Measurements from ENCODE around the gene MYL12B.
"Not testable (repeated sequence)": the region's sequence is repeated elsewhere in the genome, so short reads cannot be mapped to it uniquely, and the experiment has no call there.

Gene MYL12B

GRCh38 chr18:3217948-3218647 is 43.8 kb upstream of the MYL12B start:
- no peak for DNase-seq (ENCODE audit: low spot score)
- TF ChIP-seq, protein P1, sequence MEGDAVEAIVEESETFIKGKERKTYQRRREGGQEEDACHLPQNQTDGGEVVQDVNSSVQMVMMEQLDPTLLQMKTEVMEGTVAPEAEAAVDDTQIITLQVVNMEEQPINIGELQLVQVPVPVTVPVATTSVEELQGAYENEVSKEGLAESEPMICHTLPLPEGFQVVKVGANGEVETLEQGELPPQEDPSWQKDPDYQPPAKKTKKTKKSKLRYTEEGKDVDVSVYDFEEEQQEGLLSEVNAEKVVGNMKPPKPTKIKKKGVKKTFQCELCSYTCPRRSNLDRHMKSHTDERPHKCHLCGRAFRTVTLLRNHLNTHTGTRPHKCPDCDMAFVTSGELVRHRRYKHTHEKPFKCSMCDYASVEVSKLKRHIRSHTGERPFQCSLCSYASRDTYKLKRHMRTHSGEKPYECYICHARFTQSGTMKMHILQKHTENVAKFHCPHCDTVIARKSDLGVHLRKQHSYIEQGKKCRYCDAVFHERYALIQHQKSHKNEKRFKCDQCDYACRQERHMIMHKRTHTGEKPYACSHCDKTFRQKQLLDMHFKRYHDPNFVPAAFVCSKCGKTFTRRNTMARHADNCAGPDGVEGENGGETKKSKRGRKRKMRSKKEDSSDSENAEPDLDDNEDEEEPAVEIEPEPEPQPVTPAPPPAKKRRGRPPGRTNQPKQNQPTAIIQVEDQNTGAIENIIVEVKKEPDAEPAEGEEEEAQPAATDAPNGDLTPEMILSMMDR (IDR thresholded peaks at IDR 0.05; ENCODE audit: extremely low read depth, insufficient read depth, missing control alignments): no peak
- in situ Hi-C loops (cut with MboI; ENCODE audit: low pct_unique_long_range_greater_than_20kb, low sequenced_read_pairs, unreplicated experiment): no loop called here

DNA sequence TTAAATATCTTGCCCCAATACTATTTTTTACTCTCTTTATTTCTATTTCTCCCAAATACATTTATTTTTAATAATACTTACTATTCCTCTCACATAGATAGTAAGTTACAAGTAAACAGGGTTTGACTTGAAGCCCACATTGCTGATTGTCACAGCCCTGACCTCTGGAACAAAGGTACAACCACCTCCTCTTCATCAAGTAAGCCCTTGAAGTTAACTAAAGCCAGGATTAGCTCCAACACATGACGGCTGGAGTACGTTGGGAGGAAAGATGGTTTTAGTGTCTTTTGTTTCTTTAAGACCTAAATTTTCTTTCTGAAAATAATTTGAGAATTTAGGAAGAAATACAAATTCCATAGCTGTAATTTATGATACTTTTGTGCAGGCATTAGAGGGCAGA is 43.1 kb upstream of the MYL12B start:
- in situ Hi-C loops (cut with MboI; ENCODE audit: low pct_unique_long_range_greater_than_20kb, low sequenced_read_pairs, unreplicated experiment): no loop called here
- DNase-seq (ENCODE audit: low spot score): no peak
- TF ChIP-seq, protein P1 (IDR thresholded peaks at IDR 0.05; ENCODE audit: extremely low read depth, insufficient read depth, missing control alignments): no peak

- in situ Hi-C loops (cut with MboI; ENCODE audit: low pct_unique_long_range_greater_than_20kb, low sequenced_read_pairs, unreplicated experiment): no loop called here
- DNase-seq (ENCODE audit: low spot score): no peak
- TF ChIP-seq, protein P1 (IDR thresholded peaks at IDR 0.05; ENCODE audit: extremely low read depth, insufficient read depth, missing control alignments): no peak
Observed at GRCh38 chr18:3219241-3219630, 42.7 kb upstream of the MYL12B start.

- in situ Hi-C loops (cut with MboI; ENCODE audit: low pct_unique_long_range_greater_than_20kb, low sequenced_read_pairs, unreplicated experiment): no loop called here
- DNase-seq (ENCODE audit: low spot score): no peak
- TF ChIP-seq, protein P1 (IDR thresholded peaks at IDR 0.05; ENCODE audit: extremely low read depth, insufficient read depth, missing control alignments): no peak
Observed at GRCh38 chr18:3219631-3220335, 42.1 kb upstream of the MYL12B start, which contains the start of gene MYOM1. MYOM1 (minus strand) TSS chr18:3219968; CDS start chr18:3215223, 4,745 bp downstream.

DNA sequence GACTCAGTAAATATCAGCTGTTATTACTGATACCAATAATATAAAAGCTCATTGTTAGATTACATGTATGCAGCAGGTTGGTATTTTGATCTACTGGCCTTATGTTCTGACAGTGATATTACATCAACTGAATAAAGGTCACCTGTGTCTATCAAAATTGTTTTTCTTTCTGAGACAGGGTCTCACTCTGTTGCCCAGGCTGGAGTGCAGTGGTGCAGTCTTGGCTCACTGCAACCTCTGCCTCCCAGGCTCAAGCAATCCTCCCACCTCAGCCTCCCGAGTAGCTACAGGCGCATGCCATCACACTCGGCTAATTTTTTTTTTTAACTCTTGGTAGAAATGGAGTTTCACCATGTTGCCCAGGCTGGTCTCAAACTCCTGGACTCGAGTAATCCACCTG is 41.1 kb upstream of the MYL12B start:
- DNase-seq (ENCODE audit: low spot score); in situ Hi-C loops (cut with MboI; ENCODE audit: low pct_unique_long_range_greater_than_20kb, low sequenced_read_pairs, unreplicated experiment): not testable (repeated sequence)

GRCh38 chr18:3221496-3221895 is 40.4 kb upstream of the MYL12B start:
- no peak for DNase-seq (ENCODE audit: low spot score)
- TF ChIP-seq, protein P1 (IDR thresholded peaks at IDR 0.05; ENCODE audit: extremely low read depth, insufficient read depth, missing control alignments): no peak
- in situ Hi-C loops (cut with MboI; ENCODE audit: low pct_unique_long_range_greater_than_20kb, low sequenced_read_pairs, unreplicated experiment): no loop called here

DNA sequence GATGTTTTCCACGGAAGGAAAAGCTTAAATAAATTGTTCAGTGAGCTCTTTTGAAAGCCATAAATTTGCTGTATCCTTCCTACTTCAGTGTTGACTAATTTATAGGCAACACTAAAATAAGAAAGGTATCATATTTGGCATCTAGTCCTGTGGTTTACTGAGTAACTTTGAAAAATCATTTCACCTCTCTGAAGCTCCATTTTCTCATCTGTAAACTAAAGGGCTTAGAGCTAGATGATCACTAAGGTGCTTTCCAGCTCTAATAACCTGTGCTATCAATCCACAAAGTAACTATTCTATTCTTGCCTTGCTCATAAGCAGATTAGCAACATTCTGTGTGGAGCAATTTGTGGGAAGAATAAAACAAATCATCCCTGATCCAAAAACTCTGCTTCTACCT is 38.6 kb upstream of the MYL12B start:
- DNase-seq (ENCODE audit: low spot score): no peak
- in situ Hi-C loops (cut with MboI; ENCODE audit: low pct_unique_long_range_greater_than_20kb, low sequenced_read_pairs, unreplicated experiment): no loop called here
- TF ChIP-seq, protein P1 (IDR thresholded peaks at IDR 0.05; ENCODE audit: extremely low read depth, insufficient read depth, missing control alignments): no peak

Data from GM13977 (cell line).